ENCODE data around the gene VPS37C. TPM values are rescaled to one million over a fixed set of nuclear protein-coding genes. Genes with fewer than 3 reads are reported as not detected.

The VPS37C gene
- total RNA-seq, 1 experiment from 2014 or later = 19.0 TPM

DNA sequence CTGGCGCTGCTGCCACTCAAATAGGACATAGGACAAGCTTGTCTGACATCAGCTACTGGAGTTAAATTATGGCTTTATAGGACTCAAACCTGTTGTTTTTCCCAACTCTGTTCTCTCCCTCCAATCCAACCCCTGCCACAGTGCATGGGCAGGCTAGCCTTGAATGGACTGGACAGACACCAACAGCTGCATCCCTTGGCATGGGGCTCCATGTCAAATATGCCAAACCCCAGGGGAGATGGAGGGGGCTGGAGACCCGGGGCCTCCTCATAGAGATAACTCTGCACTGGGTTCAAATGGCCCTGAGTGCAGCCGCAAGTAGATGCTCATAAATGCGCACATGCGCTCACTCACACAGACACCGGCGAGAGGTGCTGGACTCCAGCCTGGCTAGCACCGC, 30.0 kb downstream of the VPS37C start:
- no CpG with 5 or more reads among the region's 8 CpGs for WGBS (ENCODE audit: extremely low coverage, insufficient read length, low lambda C conversion rate)
- H3K79me1 ChIP-seq (ENCODE audit: insufficient read depth, low read depth, low read length, poor library complexity, severe bottlenecking) = no peaks in the 10 kb centered on the region
- no peak overlapping the region for H3K4me2 ChIP-seq (ENCODE audit: insufficient read depth, insufficient read length, low read length)
- no peaks in the 10 kb centered on the region for H3K79me2 ChIP-seq (ENCODE audit: insufficient read depth, low read length)
- H2BK20ac ChIP-seq (ENCODE audit: low read depth, low read length, poor library complexity, severe bottlenecking) = no peak overlapping the region
- H3K9ac ChIP-seq (ENCODE audit: extremely low read depth, insufficient read length, low read length) = no peak overlapping the region
- Mint-ChIP-seq H3K9me3 (no peaks in the 10 kb centered on the region; a peak in 1 of 5 replicates), H3K36me3 (ENCODE audit: insufficient read depth in 1 of 3, low read depth in 3 of 3) (peaks cover 0 to 18% (median 5%) of the 10 kb centered on the region in 3 experiments; a peak in 5 of 7 replicates), H3K27me3 (ENCODE audit: low read depth) (no peaks in the 10 kb centered on the region; the same call in 1 of the 2 replicates), H3K4me3 (no peak overlapping the region), H3K27ac (no peak overlapping the region; a peak in 1 of 7 replicates), H3K4me1 (peaks cover 18 to 19% of the 10 kb centered on the region in 2 experiments)
- no peak overlapping the region for H3K23ac ChIP-seq (ENCODE audit: insufficient read length, low read depth, low read length)
- H3K9me3 ChIP-seq (ENCODE audit: control insufficient read depth, low read depth, low read length) = no peaks in the 10 kb centered on the region
- no peak overlapping the region for H2BK5ac ChIP-seq (ENCODE audit: insufficient read length, low read length)
- H3K56ac ChIP-seq (ENCODE audit: insufficient read length, low read depth, low read length) = no peak overlapping the region
- H3T11ph ChIP-seq (ENCODE audit: low read length) = no peak overlapping the region
- H3K4ac ChIP-seq (ENCODE audit: low read depth, low read length) = no peak overlapping the region
- no peak overlapping the region for H2BK12ac ChIP-seq (ENCODE audit: insufficient read length, low read depth, low read length)
- H2AK5ac ChIP-seq (ENCODE audit: insufficient read length, low read length) = no peak overlapping the region
- H3K4me1 ChIP-seq (ENCODE audit: insufficient read depth, low read length) = no peaks in the 10 kb centered on the region
- H2BK15ac ChIP-seq (ENCODE audit: low read depth, low read length) = no peak overlapping the region
- no peaks in the 10 kb centered on the region for H3K23me2 ChIP-seq (ENCODE audit: insufficient read length, low read depth, low read length, poor library complexity, severe bottlenecking)
- TF ChIP-seq, protein P1, sequence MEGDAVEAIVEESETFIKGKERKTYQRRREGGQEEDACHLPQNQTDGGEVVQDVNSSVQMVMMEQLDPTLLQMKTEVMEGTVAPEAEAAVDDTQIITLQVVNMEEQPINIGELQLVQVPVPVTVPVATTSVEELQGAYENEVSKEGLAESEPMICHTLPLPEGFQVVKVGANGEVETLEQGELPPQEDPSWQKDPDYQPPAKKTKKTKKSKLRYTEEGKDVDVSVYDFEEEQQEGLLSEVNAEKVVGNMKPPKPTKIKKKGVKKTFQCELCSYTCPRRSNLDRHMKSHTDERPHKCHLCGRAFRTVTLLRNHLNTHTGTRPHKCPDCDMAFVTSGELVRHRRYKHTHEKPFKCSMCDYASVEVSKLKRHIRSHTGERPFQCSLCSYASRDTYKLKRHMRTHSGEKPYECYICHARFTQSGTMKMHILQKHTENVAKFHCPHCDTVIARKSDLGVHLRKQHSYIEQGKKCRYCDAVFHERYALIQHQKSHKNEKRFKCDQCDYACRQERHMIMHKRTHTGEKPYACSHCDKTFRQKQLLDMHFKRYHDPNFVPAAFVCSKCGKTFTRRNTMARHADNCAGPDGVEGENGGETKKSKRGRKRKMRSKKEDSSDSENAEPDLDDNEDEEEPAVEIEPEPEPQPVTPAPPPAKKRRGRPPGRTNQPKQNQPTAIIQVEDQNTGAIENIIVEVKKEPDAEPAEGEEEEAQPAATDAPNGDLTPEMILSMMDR (conservative IDR thresholded peaks at IDR 0.05) = no peak
- no peaks in the 10 kb centered on the region for H4K20me1 ChIP-seq (ENCODE audit: control insufficient read depth, insufficient read depth, insufficient read length)
- no peak overlapping the region for H4K8ac ChIP-seq (replicated peaks; ENCODE audit: insufficient read length, low read depth, low read length)
- H3K14ac ChIP-seq (ENCODE audit: insufficient read depth, low read length) = no peak overlapping the region
- no peak overlapping the region for H3K27ac ChIP-seq (ENCODE audit: insufficient read length, low read depth, low read length)
- no peak overlapping the region for H4K5ac ChIP-seq (ENCODE audit: insufficient read length, low read depth, low read length)
- H3K27me3 ChIP-seq (ENCODE audit: insufficient read depth, low read length) = no peaks in the 10 kb centered on the region
- H2AFZ ChIP-seq (ENCODE audit: low read length) = no peak overlapping the region
- no peak overlapping the region for H3K18ac ChIP-seq (ENCODE audit: insufficient read length, low read depth, low read length)
- H4K91ac ChIP-seq (ENCODE audit: insufficient read length, low read depth, low read length) = no peak overlapping the region
- H2BK120ac ChIP-seq (ENCODE audit: low read depth, low read length, poor library complexity, severe bottlenecking) = no peak overlapping the region
- no peak for DNase-seq
